Ramos (cell line): Measurements from ENCODE around the gene LLGL2.

Source experiments
- in situ Hi-C: fragments of 300-500 bp; cut with MboI; formaldehyde crosslinking; loops from one replicate; pipeline ENCODE4 v1.14.3; 2022; ENCODE audit warnings: low sequenced_read_pairs; ENCODE audit not compliant: unreplicated experiment

Gene LLGL2

DNA sequence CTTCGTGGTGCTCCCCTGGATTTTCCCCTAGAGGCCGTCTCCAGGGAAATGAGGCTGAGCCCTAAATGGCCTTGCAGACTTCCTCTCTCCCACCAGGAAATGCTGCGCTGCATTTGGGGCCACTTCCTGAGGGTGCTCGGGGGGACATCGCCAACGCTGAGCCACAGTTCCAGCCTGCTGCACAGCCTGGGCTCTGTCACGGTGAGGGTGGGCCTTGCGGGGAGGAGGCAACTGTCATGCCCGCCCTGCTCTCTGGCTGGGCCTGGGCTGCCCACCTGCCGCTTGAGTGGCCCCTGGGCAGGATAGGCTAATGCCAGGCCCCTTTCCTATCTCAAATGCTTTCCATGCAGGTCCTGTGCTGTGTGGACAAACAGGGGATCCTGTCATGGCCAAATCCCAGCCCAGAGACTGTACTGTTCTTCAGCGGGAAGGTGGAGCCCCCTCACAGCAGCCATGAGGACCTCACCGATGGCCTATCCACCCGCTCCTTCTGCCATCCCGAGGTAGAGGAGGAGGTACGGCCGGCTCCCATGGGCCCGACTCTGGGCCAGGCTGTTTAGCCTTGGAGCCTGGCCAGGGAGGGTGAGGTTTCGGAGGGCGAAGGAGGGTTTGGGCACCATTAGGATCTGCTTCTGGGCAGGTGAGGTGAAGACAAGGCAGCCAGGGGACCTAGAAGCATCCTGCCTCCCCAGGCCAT lies 34.4 kb upstream of the LLGL2 start:
- in situ Hi-C loops: no loop called here

- in situ Hi-C loops: no loop called here
Measured at GRCh38 chr17:75491680-75492079, 33.8 kb upstream of the LLGL2 start.

- in situ Hi-C loops: no loop called here
Measured at GRCh38 chr17:75492555-75493168, 32.8 kb upstream of the LLGL2 start.

- in situ Hi-C loops: no loop called here
Measured at GRCh38 chr17:75493476-75494129, 31.9 kb upstream of the LLGL2 start.

GRCh38 chr17:75494326-75494877 lies 31.1 kb upstream of the LLGL2 start:
- in situ Hi-C loops: no loop called here

DNA sequence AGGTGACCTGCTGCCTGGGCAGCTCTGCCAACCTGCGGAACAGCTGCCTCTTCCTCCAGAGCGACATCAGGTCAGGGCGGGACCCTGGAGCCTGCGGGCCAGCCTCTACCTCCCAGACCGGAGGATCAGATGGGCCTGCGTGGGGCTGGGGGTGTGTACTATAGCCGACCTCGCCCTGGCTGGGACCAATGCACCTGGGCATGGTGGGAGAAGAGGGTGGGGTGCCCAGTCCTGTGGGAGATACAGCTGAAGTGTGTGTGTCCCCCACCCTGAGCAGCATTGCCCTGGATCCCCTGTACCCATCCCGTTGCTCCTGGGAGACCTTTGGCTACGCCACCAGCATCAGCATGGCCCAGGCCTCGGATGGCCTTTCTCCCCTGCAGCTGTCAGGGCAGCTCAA lies 29.5 kb upstream of the LLGL2 start:
- in situ Hi-C loops: no loop called here

DNA sequence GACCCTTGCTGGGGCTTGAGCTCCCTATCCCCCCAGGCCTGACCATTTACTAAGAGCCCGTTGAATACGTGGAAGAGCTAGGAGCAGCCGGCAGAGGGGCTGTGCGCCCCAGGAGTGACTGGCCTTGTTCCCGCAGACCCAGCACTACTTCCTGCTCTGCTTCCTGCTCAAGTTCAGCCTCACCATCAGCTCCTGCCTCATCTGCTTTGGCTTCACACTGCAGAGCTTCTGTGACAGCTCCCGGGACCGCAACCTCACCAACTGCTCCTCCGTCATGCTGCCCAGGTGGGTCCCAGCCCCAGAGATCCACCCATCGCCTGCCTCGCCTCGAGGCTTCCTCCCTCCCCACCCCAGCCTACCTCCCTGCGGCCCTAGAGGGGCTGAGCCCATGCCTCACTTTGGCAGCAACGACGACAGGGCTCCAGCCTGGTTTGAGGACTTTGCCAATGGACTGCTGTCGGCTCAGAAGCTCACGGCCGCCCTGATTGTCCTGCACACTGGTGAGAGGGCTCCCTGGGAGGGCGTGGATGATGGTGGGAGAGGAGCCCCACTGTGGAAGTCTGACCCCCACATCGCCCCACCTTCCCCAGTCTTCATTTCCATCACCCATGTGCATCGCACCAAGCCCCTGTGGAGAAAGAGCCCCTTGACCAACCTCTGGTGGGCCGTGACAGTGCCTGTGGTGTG lies 27.3 kb upstream of the LLGL2 start:
- in situ Hi-C loops: no loop called here

DNA sequence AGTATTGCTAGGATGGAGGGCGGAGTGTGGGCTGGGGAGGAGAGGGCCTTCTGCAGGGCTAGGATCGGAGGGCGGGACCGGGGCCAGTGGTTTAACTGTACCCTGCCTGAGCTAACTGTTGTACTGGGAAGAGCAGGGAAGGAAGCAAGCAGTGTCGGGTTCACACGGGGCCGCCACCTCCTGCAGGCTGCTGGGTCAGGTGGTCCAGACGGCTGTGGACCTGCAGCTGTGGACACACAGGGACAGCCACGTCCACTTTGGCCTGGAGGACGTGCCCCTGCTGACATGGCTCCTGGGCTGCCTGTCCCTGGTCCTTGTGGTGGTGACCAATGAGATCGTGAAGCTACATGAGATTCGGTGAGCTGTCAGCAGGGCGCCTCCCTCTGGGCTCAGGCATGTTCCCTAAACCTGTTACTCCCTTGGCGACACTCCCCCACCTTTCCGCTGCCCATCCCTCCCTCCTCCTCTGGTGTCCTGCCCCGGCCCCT lies 26.7 kb upstream of the LLGL2 start:
- in situ Hi-C loops: no loop called here

GRCh38 chr17:75499313-75500022 lies 26.0 kb upstream of the LLGL2 start:
- in situ Hi-C loops: no loop called here

- in situ Hi-C loops: no loop called here
Measured at GRCh38 chr17:75500419-75501216, 24.9 kb upstream of the LLGL2 start.

DNA sequence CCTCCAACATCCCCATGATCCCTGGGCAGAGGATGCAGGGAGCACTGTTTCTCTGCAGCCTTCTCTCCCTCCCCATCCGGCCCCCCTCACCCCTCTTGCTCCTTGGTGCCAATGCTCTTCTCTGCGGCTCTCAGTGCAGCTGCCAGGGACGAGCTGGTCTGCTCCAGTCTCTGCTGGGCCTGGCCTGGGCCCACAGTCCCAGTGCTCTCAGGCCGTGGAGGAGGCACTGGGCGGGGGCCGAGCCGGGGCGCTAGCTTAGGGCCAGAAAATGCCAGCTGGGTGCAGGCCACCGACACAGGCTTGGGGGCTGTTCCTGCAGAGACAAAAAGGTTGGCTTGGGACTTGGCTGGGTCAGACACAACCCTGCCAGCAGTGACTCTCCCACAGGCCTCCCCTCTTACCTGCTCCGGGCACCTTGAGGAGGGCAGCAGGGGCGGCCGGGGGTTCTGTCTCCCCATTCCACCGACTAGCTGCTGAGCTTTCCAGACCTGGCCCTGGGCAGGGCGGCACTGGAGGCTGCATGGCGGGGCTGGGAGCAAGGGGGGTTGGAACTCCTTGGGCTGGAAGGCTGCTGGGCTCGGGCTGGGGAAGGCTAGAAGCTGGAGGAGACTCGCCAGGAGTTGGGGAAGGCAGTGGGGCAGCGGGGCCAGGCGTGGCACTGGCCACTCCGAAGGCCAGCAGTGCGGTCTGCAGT lies 24.0 kb upstream of the LLGL2 start:
- in situ Hi-C loops: no loop called here

GRCh38 chr17:75502072-75502720 lies 23.3 kb upstream of the LLGL2 start:
- in situ Hi-C loops: no loop called here

DNA sequence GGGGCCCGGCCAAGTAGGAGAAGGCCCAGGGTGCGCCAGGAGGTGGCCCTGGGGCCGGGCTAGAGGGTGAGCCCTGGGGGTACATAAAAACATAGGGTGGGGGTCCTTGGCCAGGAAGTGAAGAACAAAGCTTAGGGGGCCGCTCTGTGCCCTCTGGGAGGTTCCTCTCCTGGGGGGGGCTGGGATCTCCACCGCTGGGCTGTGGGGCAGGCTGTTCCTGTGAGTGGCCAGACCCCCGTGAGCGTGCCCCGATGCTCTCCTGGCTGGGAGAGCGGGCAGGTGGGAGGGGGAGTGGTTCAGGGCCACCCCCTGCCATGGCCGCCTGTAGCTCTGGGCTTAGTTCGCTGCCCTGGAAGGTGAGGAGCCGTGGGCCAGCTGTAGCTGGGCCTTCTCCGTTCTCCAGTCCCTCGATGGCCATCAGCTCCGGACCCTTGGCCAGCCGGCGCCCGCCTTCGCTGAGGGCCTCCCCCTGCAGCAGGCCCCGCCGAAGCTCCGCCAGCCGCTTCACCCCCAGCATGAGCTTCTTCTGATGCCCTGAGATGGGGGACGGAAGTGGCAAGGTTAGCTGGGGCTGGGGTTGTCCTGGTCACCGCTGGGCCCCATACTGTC lies 22.7 kb upstream of the LLGL2 start:
- in situ Hi-C loops: no loop called here

DNA sequence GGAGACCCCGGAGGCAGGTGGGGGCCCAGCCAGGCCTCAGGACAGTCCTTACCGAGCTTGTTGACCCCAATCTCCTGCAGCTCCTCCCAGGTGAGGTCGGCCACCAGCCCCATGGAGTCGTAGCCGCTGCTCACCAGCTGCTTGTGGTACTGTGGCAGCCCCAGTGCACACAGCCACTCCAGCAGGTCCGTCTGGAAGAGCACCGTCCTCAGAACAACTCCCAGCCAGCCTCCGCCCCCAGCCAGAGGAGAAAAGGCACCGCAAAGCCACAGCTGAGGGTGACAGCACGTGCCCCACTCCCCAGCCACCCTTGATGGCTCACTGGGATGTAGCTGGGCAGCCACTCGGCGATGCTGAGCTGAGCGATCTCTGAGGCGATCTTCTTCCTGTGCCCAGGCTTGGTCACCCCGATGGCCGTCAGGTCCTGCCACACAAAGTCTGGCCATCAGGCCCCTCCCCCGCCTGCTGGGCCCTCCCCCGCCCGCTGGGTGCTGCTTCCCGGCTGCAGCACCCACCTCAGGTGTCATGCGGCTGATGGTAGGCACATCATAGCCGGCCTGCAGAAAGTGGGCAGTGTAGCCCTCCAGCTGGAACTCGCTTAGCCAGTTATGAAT lies 22.1 kb upstream of the LLGL2 start:
- in situ Hi-C loops: no loop called here

- in situ Hi-C loops: no loop called here
Measured at GRCh38 chr17:75503976-75504346, 21.5 kb upstream of the LLGL2 start.

DNA sequence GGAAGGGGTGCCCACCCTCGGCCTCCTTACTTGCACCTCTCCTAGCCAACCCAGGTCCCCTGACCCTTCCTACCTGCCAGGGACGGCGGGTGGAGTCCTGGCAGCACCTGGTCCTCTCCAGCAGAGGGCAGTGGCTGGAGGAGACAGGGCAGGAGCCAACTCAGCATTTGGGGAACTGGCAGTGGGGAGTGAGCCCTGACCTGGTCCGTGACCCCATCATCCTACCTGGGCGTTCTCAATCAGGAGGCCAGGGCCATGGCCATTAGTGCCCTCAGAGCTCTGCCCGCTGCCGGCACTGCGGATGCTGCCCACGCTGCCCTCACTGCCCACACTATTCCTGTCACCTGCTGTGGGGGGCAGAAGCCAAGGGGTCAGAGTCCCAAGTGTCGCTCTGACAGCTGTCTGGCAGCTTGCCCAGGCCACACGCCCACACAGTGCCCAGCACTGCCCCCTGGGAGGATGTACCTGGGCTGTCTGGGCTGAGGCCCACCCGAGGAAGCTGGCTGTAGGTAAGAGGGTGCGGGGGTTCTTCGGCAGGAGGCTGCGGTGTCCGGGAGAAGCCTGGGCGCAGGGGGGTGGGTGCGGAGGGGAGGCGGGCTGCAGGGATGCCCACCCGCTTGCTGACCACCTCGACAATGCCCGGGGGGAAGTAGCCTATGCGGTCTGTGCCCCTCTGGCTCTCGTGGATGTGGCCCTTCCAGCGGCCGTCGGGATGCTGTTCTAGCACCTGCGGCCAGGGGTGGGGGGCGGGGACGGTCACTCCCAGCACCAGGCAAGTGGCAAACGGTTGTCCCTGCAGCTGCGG lies 20.9 kb upstream of the LLGL2 start:
- in situ Hi-C loops: no loop called here

DNA sequence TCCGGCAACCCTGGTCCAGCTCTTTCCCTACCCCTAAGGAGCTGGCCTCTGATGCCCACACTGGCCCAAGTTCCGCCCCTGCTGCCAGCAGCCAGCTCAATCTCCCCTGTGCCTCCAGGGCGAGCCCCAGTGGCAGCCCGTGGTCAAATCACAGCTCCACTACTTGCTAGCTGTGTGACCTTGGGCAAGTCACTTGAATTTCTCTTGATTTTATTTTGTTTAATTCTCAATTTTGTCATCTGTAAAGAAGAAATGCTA lies 20.4 kb upstream of the LLGL2 start:
- in situ Hi-C loops: no loop called here
